Stimulated activated CD8-positive, alpha-beta memory T cell treated with anti-CD3 and anti-CD28 coated beads, Interleukin-12 subunit alpha, Interleukin-12 subunit beta, amount 100 ng/mL, for 24 hours (primary cell): ENCODE data around the gene SULT1A3.
"Not testable (repeated sequence)": the region's sequence is repeated elsewhere in the genome, so short reads cannot be mapped to it uniquely, and the experiment has no call there.

Source experiments
- DNase-seq: peaks from one replicate; pipeline ENCODE4 v3.0.0-alpha.2; 2020; ENCODE audit errors: extremely low read depth

SULT1A3 gene

GRCh38 chr16:30186782-30187555, 12.1 kb upstream of the SULT1A3 start:
- peak; percentile 70 for DNase-seq

GRCh38 chr16:30187556-30187865, 11.5 kb upstream of the SULT1A3 start:
- DNase-seq = no peak

- DNase-seq = no peak
Observed at GRCh38 chr16:30187971-30188561, 11.0 kb upstream of the SULT1A3 start.

GRCh38 chr16:30191158-30191557, 7.9 kb upstream of the SULT1A3 start:
- DNase-seq = not testable (repeated sequence)

GRCh38 chr16:30193098-30193497, 6.0 kb upstream of the SULT1A3 start:
- not testable (repeated sequence) for DNase-seq

GRCh38 chr16:30193615-30194014, 5.4 kb upstream of the SULT1A3 start, which contains the start of the genes BOLA2B and SLX1A:
TSS of gene BOLA2B (minus strand) at chr16:30193666. CDS start at chr16:30193595, 71 bp downstream.
TSS of gene SLX1A (plus strand) at chr16:30193875. CDS start at chr16:30194085, 210 bp downstream.
- DNase-seq = not testable (repeated sequence)

GRCh38 chr16:30194172-30194925, 4.7 kb upstream of the SULT1A3 start:
- DNase-seq = not testable (repeated sequence)

GRCh38 chr16:30197001-30197400, 2.1 kb upstream of the SULT1A3 start:
- DNase-seq = not testable (repeated sequence)

- not testable (repeated sequence) for DNase-seq
Observed at GRCh38 chr16:30199608-30200343, 721 bp downstream of the SULT1A3 start.

- not testable (repeated sequence) for DNase-seq
Observed at GRCh38 chr16:30205541-30206236, 6.6 kb downstream of the SULT1A3 start.

GRCh38 chr16:30206252-30206651, 7.2 kb downstream of the SULT1A3 start:
- not testable (repeated sequence) for DNase-seq

GRCh38 chr16:30207063-30207704, 8.1 kb downstream of the SULT1A3 start:
- DNase-seq = not testable (repeated sequence)

GRCh38 chr16:30209032-30209431, 10.0 kb downstream of the SULT1A3 start:
- DNase-seq = not testable (repeated sequence)

GRCh38 chr16:30211414-30211813, 12.4 kb downstream of the SULT1A3 start:
- not testable (repeated sequence) for DNase-seq

GRCh38 chr16:30217082-30217481, 18.0 kb downstream of the SULT1A3 start:
- not testable (repeated sequence) for DNase-seq

- DNase-seq = not testable (repeated sequence)
Observed at GRCh38 chr16:30248379-30248778, 49.3 kb downstream of the SULT1A3 start, which contains the start of gene NPIPB13. TSS of gene NPIPB13 (minus strand) at chr16:30248479. CDS start at chr16:30245573, 2,906 bp downstream.
